H9 (cell line): ENCODE results near the gene COPS8. TPM values are rescaled to one million over a fixed set of nuclear protein-coding genes. Genes with fewer than 3 reads are reported as not detected.

Experiments used
- DNase-seq: peaks from one replicate; pipeline ENCODE4 v3.0.0-alpha.2; 2017
- H2AFZ ChIP-seq: one replicate; pipeline ENCODE4 v1.6.1; 2013; ENCODE audit warnings: mild to moderate bottlenecking, low read length, control low read depth, moderate library complexity
- H2AK5ac ChIP-seq: 2 replicates; pipeline ENCODE4 v1.6.1; 2013; ENCODE audit warnings: low read length, control low read depth, mixed read lengths; ENCODE audit not compliant: insufficient read length
- H2BK120ac ChIP-seq: one replicate; pipeline ENCODE4 v1.6.1; 2013; ENCODE audit warnings: low read depth, mild to moderate bottlenecking, low read length, control low read depth, inconsistent platforms; ENCODE audit not compliant: poor library complexity, severe bottlenecking
- H2BK12ac ChIP-seq: 2 replicates; pipeline ENCODE4 v1.6.1; 2013; ENCODE audit warnings: low read length, control low read depth, mixed read lengths, low read depth; ENCODE audit not compliant: insufficient read length
- H2BK15ac ChIP-seq: 2 replicates; pipeline ENCODE4 v1.6.1; 2013; ENCODE audit warnings: low read depth, low read length, control low read depth
- H2BK20ac ChIP-seq: one replicate; pipeline ENCODE4 v1.6.1; 2013; ENCODE audit warnings: low read depth, mild to moderate bottlenecking, low read length, control low read depth, inconsistent platforms; ENCODE audit not compliant: poor library complexity, severe bottlenecking
- H2BK5ac ChIP-seq: 2 replicates; pipeline ENCODE4 v1.6.1; 2013; ENCODE audit warnings: low read length, control low read depth, mixed read lengths; ENCODE audit not compliant: insufficient read length
- H3K14ac ChIP-seq: 2 replicates; pipeline ENCODE4 v1.6.1; 2013; ENCODE audit warnings: low read length, control low read depth; ENCODE audit not compliant: insufficient read depth
- H3K18ac ChIP-seq: 2 replicates; pipeline ENCODE4 v1.6.1; 2013; ENCODE audit warnings: low read depth, mild to moderate bottlenecking, mixed read lengths, low read length, control low read depth; ENCODE audit not compliant: insufficient read length
- H3K23ac ChIP-seq: 2 replicates; pipeline ENCODE4 v1.6.1; 2013; ENCODE audit warnings: low read length, control low read depth, mixed read lengths, low read depth; ENCODE audit not compliant: insufficient read length
- H3K23me2 ChIP-seq: 2 replicates; pipeline ENCODE4 v1.6.1; 2013; ENCODE audit warnings: low read depth, mild to moderate bottlenecking, mixed read lengths, low read length, control low read depth; ENCODE audit not compliant: insufficient read length, poor library complexity, severe bottlenecking
- H3K27ac ChIP-seq: 2 replicates; pipeline ENCODE4 v1.5.1; 2013; ENCODE audit warnings: low read length, control low read depth, mixed read lengths, low read depth; ENCODE audit not compliant: insufficient read length
- H3K27me3 ChIP-seq: 2 replicates; pipeline ENCODE4 v1.6.1; 2013; ENCODE audit warnings: low read length, control low read depth, inconsistent platforms; ENCODE audit not compliant: insufficient read depth
- H3K4ac ChIP-seq: 2 replicates; pipeline ENCODE4 v1.6.1; 2013; ENCODE audit warnings: low read depth, mild to moderate bottlenecking, control low read depth, inconsistent platforms, low read length, moderate library complexity
- H3K4me1 ChIP-seq: 2 replicates; pipeline ENCODE4 v1.6.1; 2013; ENCODE audit warnings: low read length, control low read depth, inconsistent platforms; ENCODE audit not compliant: insufficient read depth
- H3K4me2 ChIP-seq: 2 replicates; pipeline ENCODE4 v1.6.1; 2013; ENCODE audit warnings: low read length, control low read depth, mixed read lengths; ENCODE audit not compliant: insufficient read length, insufficient read depth
- H3K56ac ChIP-seq: 2 replicates; pipeline ENCODE4 v1.6.1; 2013; ENCODE audit warnings: low read depth, mild to moderate bottlenecking, mixed read lengths, low read length, control low read depth; ENCODE audit not compliant: insufficient read length
- H3K79me1 ChIP-seq: 2 replicates; pipeline ENCODE4 v1.6.1; 2013; ENCODE audit warnings: low read depth, mild to moderate bottlenecking, moderate library complexity, low read length, control low read depth, inconsistent platforms; ENCODE audit not compliant: insufficient read depth, poor library complexity, severe bottlenecking
- H3K79me2 ChIP-seq: 2 replicates; pipeline ENCODE4 v1.6.1; 2013; ENCODE audit warnings: low read length, control low read depth, inconsistent platforms; ENCODE audit not compliant: insufficient read depth
- H3K9ac ChIP-seq: 2 replicates; pipeline ENCODE4 v1.6.1; 2013; ENCODE audit warnings: low read length, control low read depth, mixed read lengths; ENCODE audit not compliant: insufficient read length; ENCODE audit errors: extremely low read depth
- H3K9me3 ChIP-seq: one replicate; pipeline ENCODE4 v1.6.1; 2013; ENCODE audit warnings: low read depth, low read length, inconsistent platforms; ENCODE audit not compliant: control insufficient read depth
- H3T11ph ChIP-seq: one replicate; pipeline ENCODE4 v1.6.1; 2013; ENCODE audit warnings: mild to moderate bottlenecking, low read length, control low read depth, inconsistent platforms
- H4K20me1 ChIP-seq: one replicate; pipeline ENCODE4 v1.6.1; 2013; ENCODE audit not compliant: control insufficient read depth, insufficient read length, insufficient read depth
- H4K5ac ChIP-seq: 2 replicates; pipeline ENCODE4 v1.6.1; 2013; ENCODE audit warnings: low read depth, mild to moderate bottlenecking, mixed read lengths, low read length, control low read depth; ENCODE audit not compliant: insufficient read length
- H4K8ac ChIP-seq: replicated peaks from 2 replicates; pipeline ENCODE4 v1.6.1; 2013; ENCODE audit warnings: low read length, control low read depth, mixed read lengths, low read depth; ENCODE audit not compliant: insufficient read length
- H4K91ac ChIP-seq: 2 replicates; pipeline ENCODE4 v1.6.1; 2013; ENCODE audit warnings: low read depth, mild to moderate bottlenecking, moderate library complexity, mixed read lengths, low read length, control low read depth; ENCODE audit not compliant: insufficient read length
- H3K27ac Mint-ChIP-seq, 3 experiments: 2 replicates in 2 of 3; 3 replicates in 1 of 3; pipeline ENCODE4 v1.8.0; 2020 to 2021; ENCODE audit warnings: mixed read lengths in 3 of 3, mild to moderate bottlenecking in 1 of 3, moderate library complexity in 1 of 3
- H3K27me3 Mint-ChIP-seq: 2 replicates; pipeline ENCODE4 v1.8.0; 2021; ENCODE audit warnings: low read depth, mild to moderate bottlenecking, moderate library complexity, mixed read lengths
- H3K36me3 Mint-ChIP-seq, 3 experiments: 2 replicates in 2 of 3; 3 replicates in 1 of 3; pipeline ENCODE4 v1.8.0; 2020 to 2021; ENCODE audit warnings: low read depth in 3 of 3, mixed read lengths in 3 of 3; ENCODE audit not compliant: insufficient read depth in 1 of 3
- H3K4me1 Mint-ChIP-seq, 2 experiments: 2 replicates each; pipeline ENCODE4 v1.8.0; 2020; ENCODE audit warnings: mixed read lengths in 2 of 2
- H3K4me3 Mint-ChIP-seq, 2 experiments: 2 replicates in 1 of 2; 3 replicates in 1 of 2; pipeline ENCODE4 v1.8.0; 2020 to 2021; ENCODE audit warnings: mild to moderate bottlenecking in 2 of 2, mixed read lengths in 2 of 2, moderate library complexity in 1 of 2
- H3K9me3 Mint-ChIP-seq, 2 experiments: 2 replicates in 1 of 2; 3 replicates in 1 of 2; pipeline ENCODE4 v1.8.0; 2020; ENCODE audit warnings: mild to moderate bottlenecking in 2 of 2, mixed read lengths in 2 of 2, moderate library complexity in 1 of 2
- CTCF ChIP-seq: fragments of 200-600 bp; sonication (generic); conservative IDR thresholded peaks from 3 replicates; pipeline ENCODE4 v1.8.0; 2021; ENCODE audit warnings: antibody characterized with exemption, mild to moderate bottlenecking
- WGBS: extraction: QIAGEN DNeasy Blood & Tissue Kit; methylation state at CpG from one replicate; pipeline ENCODE4 v1.1.7; 2013; ENCODE audit warnings: missing lambda C conversion rate, low lambda C conversion rate, mixed read lengths; ENCODE audit not compliant: insufficient read length; ENCODE audit errors: extremely low coverage; 5-methylcytosine and 5-hydroxymethylcytosine counted together
- total RNA-seq: library from RNA; stranded (reverse); gene quantifications from 2 replicates; pipeline ENCODE4 v1.2.1, GENCODE V29; 2021

Gene COPS8
- total RNA-seq, 1 experiment from 2014 or later: 65.2 TPM

- no peak overlapping the region for H3K4ac ChIP-seq
- peak; percentile 8 for DNase-seq
- no peak overlapping the region for H2BK20ac ChIP-seq
- no peaks in the 10 kb centered on the region for H3K23me2 ChIP-seq
- no peak overlapping the region for H3K4me2 ChIP-seq
- H2BK5ac ChIP-seq: no peak overlapping the region
- WGBS: no CpG with 5 or more reads among the region's 6 CpGs
- no peaks in the 10 kb centered on the region for H4K20me1 ChIP-seq
- H3K4me1 ChIP-seq: peaks cover 4% of the 10 kb centered on the region; the same call in 1 of the 2 replicates
- Mint-ChIP-seq H3K9me3 (no peaks in the 10 kb centered on the region; a peak in 1 of 5 replicates), H3K4me1 (peaks cover 0 to 3% of the 10 kb centered on the region in 2 experiments; a peak in 2 of 4 replicates), H3K36me3 (no peaks in the 10 kb centered on the region), H3K4me3 (no peak overlapping the region), H3K27me3 (no peaks in the 10 kb centered on the region), H3K27ac (no peak overlapping the region)
- no peaks in the 10 kb centered on the region for H3K79me1 ChIP-seq
- H3K79me2 ChIP-seq: no peaks in the 10 kb centered on the region
- H2BK120ac ChIP-seq: no peak overlapping the region
- H3K27me3 ChIP-seq: no peaks in the 10 kb centered on the region
- no peak for TF ChIP-seq CTCF
- no peak overlapping the region for H4K8ac ChIP-seq
- H3K56ac ChIP-seq: no peak overlapping the region
- H3K18ac ChIP-seq: no peak overlapping the region
- no peak overlapping the region for H2BK15ac ChIP-seq
- H4K5ac ChIP-seq: no peak overlapping the region
- H3K9ac ChIP-seq: no peak overlapping the region
- no peak overlapping the region for H3K27ac ChIP-seq
- no peaks in the 10 kb centered on the region for H3K9me3 ChIP-seq
- no peak overlapping the region for H3T11ph ChIP-seq
- H2AFZ ChIP-seq: no peak overlapping the region
- H2BK12ac ChIP-seq: no peak overlapping the region
- H2AK5ac ChIP-seq: no peak overlapping the region
- no peak overlapping the region for H3K14ac ChIP-seq
- H4K91ac ChIP-seq: no peak overlapping the region
- H3K23ac ChIP-seq: no peak overlapping the region
Observed at GRCh38 chr2:237131749-237132533, 46.3 kb downstream of the COPS8 start.
